Adipocyte (in vitro differentiated cells): ENCODE measurements around the gene USP36.
"Not testable (repeated sequence)": the region's sequence is repeated elsewhere in the genome, so short reads cannot be mapped to it uniquely, and the experiment has no call there.

ENCODE experiments used
- DNase-seq: peaks from one replicate; pipeline ENCODE4 v3.0.0-alpha.2; 2015; ENCODE audit warnings: low read depth
- H3K27me3 ChIP-seq: replicated peaks from 2 replicates; pipeline ENCODE4 v1.7.0; 2013; ENCODE audit warnings: mild to moderate bottlenecking, low read length, moderate library complexity; ENCODE audit not compliant: control insufficient read depth, insufficient read depth
- H3K36me3 ChIP-seq: 2 replicates; pipeline ENCODE4 v1.7.0; 2013; ENCODE audit warnings: low read length, mild to moderate bottlenecking, moderate library complexity; ENCODE audit not compliant: control insufficient read depth, insufficient read depth, severe bottlenecking
- H3K4me1 ChIP-seq: 2 replicates; pipeline ENCODE4 v1.7.0; 2013; ENCODE audit warnings: mild to moderate bottlenecking, low read length, moderate library complexity; ENCODE audit not compliant: control insufficient read depth, insufficient read depth
- H3K4me3 ChIP-seq: 2 replicates; pipeline ENCODE4 v1.7.0; 2013; ENCODE audit warnings: mild to moderate bottlenecking, low read length, moderate library complexity
- H3K9ac ChIP-seq: 2 replicates; pipeline ENCODE4 v1.7.0; 2013; ENCODE audit warnings: mild to moderate bottlenecking, low read length, moderate library complexity
- H3K9me3 ChIP-seq: 2 replicates; pipeline ENCODE4 v1.7.0; 2013; ENCODE audit warnings: mild to moderate bottlenecking, low read length, moderate library complexity; ENCODE audit not compliant: control insufficient read depth

The USP36 gene

DNA sequence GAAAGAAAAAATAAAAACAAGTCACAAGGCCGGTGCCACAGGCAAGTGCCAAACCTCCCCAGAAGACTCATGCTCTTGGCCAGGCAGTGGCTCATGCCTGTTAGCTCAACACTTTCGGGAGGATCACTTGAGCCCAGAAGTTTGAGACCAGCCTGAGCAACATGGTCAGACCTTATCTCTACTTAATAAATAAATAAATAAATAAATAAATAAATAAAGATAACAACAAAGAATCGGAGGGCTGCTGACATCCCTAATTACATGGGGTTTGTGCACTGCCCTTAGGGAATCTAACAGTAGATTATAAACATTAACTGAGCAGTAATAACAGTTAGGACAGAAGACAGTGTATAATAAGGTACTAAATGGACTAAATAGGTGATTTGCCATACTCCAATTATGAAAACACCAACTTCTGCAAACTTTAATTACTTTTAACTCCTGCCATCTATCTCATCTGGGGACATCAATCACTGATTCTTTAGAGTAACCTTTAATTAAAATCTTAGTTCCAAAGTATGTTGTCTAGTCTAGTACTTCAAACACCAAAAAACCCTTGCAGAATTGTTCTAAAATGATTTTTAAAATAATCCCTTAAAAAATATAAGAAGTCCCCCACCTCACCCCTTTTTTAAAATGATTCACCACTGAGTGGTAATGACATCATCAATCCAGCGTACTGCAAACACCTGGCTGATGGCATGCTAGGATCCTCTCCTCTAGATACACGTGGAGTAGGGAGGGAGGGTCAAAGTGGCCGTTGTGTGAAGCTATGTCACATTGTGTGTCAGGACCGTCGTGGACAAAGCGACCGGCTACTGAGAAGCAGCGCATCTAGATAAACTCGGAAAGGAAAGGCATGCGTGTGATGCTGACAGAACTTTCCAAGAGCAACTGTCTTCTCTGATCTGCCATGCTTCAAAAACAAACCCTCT, 87.0 kb downstream of the USP36 start:
- H3K36me3 ChIP-seq, result no peaks in the 10 kb centered on the region

GRCh38 chr17:78751447-78752161, 89.0 kb downstream of the USP36 start:
- Histone ChIP-seq H3K27me3 (no peaks in the 10 kb centered on the region), H3K4me1 (peaks cover 32% of the 10 kb centered on the region), H3K9ac (no peak overlapping the region), H3K9me3 (no peaks in the 10 kb centered on the region), H3K36me3 (no peaks in the 10 kb centered on the region), H3K4me3 (no peak overlapping the region)
- no peak for DNase-seq

More for the DNA sequence above, 87.0 kb downstream of the USP36 start:
- Histone ChIP-seq H3K27me3 (no peaks in the 10 kb centered on the region), H3K9ac (no peak overlapping the region), H3K9me3 (no peaks in the 10 kb centered on the region), H3K4me3 (no peak overlapping the region), H3K4me1 (peaks cover 22% of the 10 kb centered on the region)
- DNase-seq, result no peak

DNA sequence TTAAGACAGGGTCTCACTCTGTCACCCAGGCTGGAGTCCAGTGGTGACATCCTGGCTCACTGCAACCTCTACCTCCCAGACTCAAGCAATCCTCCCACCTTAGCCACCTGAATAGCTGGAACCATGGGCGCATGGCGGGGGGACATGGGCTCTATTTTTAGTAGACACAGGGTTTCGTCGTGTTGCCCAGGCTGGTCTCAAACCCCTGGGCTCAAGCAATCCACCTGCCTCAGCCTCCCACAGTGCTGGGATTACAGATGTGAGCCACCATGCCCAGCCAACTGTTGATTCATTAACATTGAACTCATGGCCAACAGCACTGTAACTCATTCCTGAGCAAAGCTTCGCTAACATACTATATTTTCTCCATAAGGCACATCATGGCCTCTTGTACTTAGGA, 89.6 kb downstream of the USP36 start:
- peaks cover 38% of the 10 kb centered on the region for H3K4me1 ChIP-seq
- not testable (repeated sequence) for H3K9ac ChIP-seq, H3K4me3 ChIP-seq

GRCh38 chr17:78748730-78749317, 91.8 kb downstream of the USP36 start:
- H3K4me1 ChIP-seq, result peaks cover 44% of the 10 kb centered on the region
- H3K9me3 ChIP-seq, result no peaks in the 10 kb centered on the region
- peak; percentile 58 for DNase-seq
- H3K27me3 ChIP-seq, result no peaks in the 10 kb centered on the region
- no peaks in the 10 kb centered on the region for H3K36me3 ChIP-seq
- peak overlapping the region; percentile 45 for H3K4me3 ChIP-seq
- H3K9ac ChIP-seq, result peak overlapping the region; percentile 43

More for the DNA sequence above, 89.6 kb downstream of the USP36 start:
- not testable (repeated sequence) for DNase-seq, H3K9me3 ChIP-seq, H3K27me3 ChIP-seq, H3K36me3 ChIP-seq

- H3K36me3 ChIP-seq, result no peaks in the 10 kb centered on the region
- no peaks in the 10 kb centered on the region for H3K27me3 ChIP-seq
- peak overlapping the region; percentile 45 for H3K4me3 ChIP-seq
- H3K4me1 ChIP-seq, result peaks cover 44% of the 10 kb centered on the region
- no peak for DNase-seq
- no peaks in the 10 kb centered on the region for H3K9me3 ChIP-seq
- peak overlapping the region; percentile 43 for H3K9ac ChIP-seq
Observed at GRCh38 chr17:78748048-78748729, 92.4 kb downstream of the USP36 start.

- Histone ChIP-seq H3K4me3 (peak overlapping the region; percentile 45), H3K36me3 (no peaks in the 10 kb centered on the region)
Observed at GRCh38 chr17:78747488-78747887, 93.1 kb downstream of the USP36 start.

GRCh38 chr17:78746949-78747269, 93.7 kb downstream of the USP36 start:
- H3K36me3 ChIP-seq, result no peaks in the 10 kb centered on the region
- DNase-seq, result no peak
- H3K9ac ChIP-seq, result no peak overlapping the region
- no peak overlapping the region for H3K4me3 ChIP-seq
- no peaks in the 10 kb centered on the region for H3K9me3 ChIP-seq
- no peaks in the 10 kb centered on the region for H3K27me3 ChIP-seq
- H3K4me1 ChIP-seq, result peaks cover 41% of the 10 kb centered on the region

More at GRCh38 chr17:78747488-78747887, 93.1 kb downstream of the USP36 start:
- H3K4me1 ChIP-seq, result peaks cover 41% of the 10 kb centered on the region
- no peaks in the 10 kb centered on the region for H3K9me3 ChIP-seq
- H3K27me3 ChIP-seq, result no peaks in the 10 kb centered on the region
- no peak overlapping the region for H3K9ac ChIP-seq
- DNase-seq, result no peak

- peak; percentile 43 for DNase-seq
- Histone ChIP-seq H3K4me1 (peaks cover 38% of the 10 kb centered on the region), H3K9me3 (no peaks in the 10 kb centered on the region), H3K4me3 (no peak overlapping the region), H3K9ac (no peak overlapping the region), H3K27me3 (no peaks in the 10 kb centered on the region), H3K36me3 (no peaks in the 10 kb centered on the region)
Observed at GRCh38 chr17:78746263-78746948, 94.2 kb downstream of the USP36 start.
